ENCODE data around the gene SSUH2.

DNA sequence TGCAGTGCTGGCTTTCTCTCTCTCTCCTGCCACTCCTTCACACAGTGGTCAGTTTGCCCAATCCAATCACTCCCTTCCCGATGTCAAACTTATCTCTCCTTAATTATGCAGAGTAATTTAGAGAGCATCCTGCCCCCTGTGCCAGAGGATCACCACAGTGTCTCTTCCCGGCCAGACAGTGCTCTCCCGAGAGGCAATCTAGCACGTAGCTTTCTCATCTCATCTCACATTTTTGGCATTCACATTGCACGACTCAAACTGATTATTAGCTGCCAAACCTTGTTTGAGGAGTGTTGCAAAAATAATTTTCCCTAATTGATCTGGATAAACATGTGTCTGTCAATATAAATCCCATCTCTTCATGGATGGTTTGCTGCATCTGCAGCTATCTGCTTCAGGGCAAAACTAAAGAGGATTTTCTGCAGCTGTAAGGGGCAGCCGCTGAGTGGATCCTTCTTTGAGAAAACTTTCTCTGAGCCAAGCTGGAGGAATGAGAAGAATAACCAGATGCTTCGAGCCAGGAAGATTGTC is 37.8 kb downstream of the SSUH2 start:
- TF ChIP-seq, protein P1, sequence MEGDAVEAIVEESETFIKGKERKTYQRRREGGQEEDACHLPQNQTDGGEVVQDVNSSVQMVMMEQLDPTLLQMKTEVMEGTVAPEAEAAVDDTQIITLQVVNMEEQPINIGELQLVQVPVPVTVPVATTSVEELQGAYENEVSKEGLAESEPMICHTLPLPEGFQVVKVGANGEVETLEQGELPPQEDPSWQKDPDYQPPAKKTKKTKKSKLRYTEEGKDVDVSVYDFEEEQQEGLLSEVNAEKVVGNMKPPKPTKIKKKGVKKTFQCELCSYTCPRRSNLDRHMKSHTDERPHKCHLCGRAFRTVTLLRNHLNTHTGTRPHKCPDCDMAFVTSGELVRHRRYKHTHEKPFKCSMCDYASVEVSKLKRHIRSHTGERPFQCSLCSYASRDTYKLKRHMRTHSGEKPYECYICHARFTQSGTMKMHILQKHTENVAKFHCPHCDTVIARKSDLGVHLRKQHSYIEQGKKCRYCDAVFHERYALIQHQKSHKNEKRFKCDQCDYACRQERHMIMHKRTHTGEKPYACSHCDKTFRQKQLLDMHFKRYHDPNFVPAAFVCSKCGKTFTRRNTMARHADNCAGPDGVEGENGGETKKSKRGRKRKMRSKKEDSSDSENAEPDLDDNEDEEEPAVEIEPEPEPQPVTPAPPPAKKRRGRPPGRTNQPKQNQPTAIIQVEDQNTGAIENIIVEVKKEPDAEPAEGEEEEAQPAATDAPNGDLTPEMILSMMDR (IDR thresholded peaks at IDR 0.05 in 4 of 5, conservative IDR thresholded peaks at IDR 0.05 in 1 of 5): no peak
- no peak for TF ChIP-seq POLR2A (IDR thresholded peaks at IDR 0.05)

All from gastrocnemius medialis (tissue), 4 donors.